ENCODE results near the gene INHBE. TPM values are rescaled to one million over a fixed set of nuclear protein-coding genes. Genes with fewer than 3 reads are reported as not detected.

Gene INHBE
- total and polyA plus RNA-seq, 2 experiments from 2014 or later, result 5.6 to 29.0 TPM

DNA sequence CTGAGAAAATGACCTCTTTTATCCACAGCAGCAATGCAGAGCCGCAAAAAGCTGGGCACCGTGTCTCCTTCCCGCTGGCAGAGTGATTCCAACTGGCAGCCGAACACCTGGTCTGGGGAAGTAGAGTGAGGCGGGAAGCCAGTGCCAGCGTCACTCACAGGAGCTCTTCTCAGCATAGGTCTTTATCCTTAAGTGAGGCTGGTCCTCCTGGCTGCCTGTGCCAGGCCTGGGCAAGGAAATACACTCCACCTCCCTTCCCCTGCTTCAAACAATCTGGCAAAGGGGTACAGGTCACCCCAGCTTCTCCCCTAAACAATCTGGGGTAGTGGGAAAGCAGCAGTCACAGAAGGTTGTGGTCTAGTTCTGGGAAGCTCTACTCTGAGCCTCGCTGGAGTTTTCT is 19.8 kb downstream of the INHBE start (continued):
- TF ChIP-seq, protein P1, sequence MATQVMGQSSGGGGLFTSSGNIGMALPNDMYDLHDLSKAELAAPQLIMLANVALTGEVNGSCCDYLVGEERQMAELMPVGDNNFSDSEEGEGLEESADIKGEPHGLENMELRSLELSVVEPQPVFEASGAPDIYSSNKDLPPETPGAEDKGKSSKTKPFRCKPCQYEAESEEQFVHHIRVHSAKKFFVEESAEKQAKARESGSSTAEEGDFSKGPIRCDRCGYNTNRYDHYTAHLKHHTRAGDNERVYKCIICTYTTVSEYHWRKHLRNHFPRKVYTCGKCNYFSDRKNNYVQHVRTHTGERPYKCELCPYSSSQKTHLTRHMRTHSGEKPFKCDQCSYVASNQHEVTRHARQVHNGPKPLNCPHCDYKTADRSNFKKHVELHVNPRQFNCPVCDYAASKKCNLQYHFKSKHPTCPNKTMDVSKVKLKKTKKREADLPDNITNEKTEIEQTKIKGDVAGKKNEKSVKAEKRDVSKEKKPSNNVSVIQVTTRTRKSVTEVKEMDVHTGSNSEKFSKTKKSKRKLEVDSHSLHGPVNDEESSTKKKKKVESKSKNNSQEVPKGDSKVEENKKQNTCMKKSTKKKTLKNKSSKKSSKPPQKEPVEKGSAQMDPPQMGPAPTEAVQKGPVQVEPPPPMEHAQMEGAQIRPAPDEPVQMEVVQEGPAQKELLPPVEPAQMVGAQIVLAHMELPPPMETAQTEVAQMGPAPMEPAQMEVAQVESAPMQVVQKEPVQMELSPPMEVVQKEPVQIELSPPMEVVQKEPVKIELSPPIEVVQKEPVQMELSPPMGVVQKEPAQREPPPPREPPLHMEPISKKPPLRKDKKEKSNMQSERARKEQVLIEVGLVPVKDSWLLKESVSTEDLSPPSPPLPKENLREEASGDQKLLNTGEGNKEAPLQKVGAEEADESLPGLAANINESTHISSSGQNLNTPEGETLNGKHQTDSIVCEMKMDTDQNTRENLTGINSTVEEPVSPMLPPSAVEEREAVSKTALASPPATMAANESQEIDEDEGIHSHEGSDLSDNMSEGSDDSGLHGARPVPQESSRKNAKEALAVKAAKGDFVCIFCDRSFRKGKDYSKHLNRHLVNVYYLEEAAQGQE (IDR thresholded peaks at IDR 0.05; ENCODE audit: unreplicated experiment), result no peak
- TF ChIP-seq EZH2phosphoT487 (IDR thresholded peaks at IDR 0.05; ENCODE audit: unreplicated experiment) (no peak), EZH2 (IDR thresholded peaks at IDR 0.05; ENCODE audit: low read depth, unreplicated experiment) (no peak), NANOG (IDR thresholded peaks at IDR 0.05; ENCODE audit: borderline replicate concordance) (no peak), CREB1 (CRISPR knock-in tag; IDR thresholded peaks at IDR 0.05; ENCODE audit: low read depth) (no peak)
- TF ChIP-seq, protein P2, sequence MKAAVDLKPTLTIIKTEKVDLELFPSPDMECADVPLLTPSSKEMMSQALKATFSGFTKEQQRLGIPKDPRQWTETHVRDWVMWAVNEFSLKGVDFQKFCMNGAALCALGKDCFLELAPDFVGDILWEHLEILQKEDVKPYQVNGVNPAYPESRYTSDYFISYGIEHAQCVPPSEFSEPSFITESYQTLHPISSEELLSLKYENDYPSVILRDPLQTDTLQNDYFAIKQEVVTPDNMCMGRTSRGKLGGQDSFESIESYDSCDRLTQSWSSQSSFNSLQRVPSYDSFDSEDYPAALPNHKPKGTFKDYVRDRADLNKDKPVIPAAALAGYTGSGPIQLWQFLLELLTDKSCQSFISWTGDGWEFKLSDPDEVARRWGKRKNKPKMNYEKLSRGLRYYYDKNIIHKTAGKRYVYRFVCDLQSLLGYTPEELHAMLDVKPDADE (IDR thresholded peaks at IDR 0.05), result no peak

- no peaks in the 10 kb centered on the region for H3K36me3 ChIP-seq (ENCODE audit: insufficient read depth)
- H3K4me1 Mint-ChIP-seq, result peaks cover 39% of the 10 kb centered on the region
- H3K79me2 ChIP-seq (replicated peaks; ENCODE audit: insufficient read depth), result no peaks in the 10 kb centered on the region
- ATAC-seq, result peak; percentile 64
- H3K4me2 ChIP-seq, result peak overlapping the region; percentile 98
- no peak overlapping the region for H3K27ac ChIP-seq (ENCODE audit: low read depth)
- peaks cover 8% of the 10 kb centered on the region; the same call in 1 of the 3 replicates for H3K36me3 Mint-ChIP-seq (ENCODE audit: low read depth)
- no peak overlapping the region for H3K27ac Mint-ChIP-seq
- H2AFZ ChIP-seq, result peak overlapping the region; percentile 98
- peak; percentile 69 for DNase-seq (ENCODE audit: low spot score)
- H4K20me1 ChIP-seq (replicated peaks; ENCODE audit: insufficient read depth), result no peaks in the 10 kb centered on the region
- TF ChIP-seq JUNB (IDR thresholded peaks at IDR 0.05; ENCODE audit: unreplicated experiment) (no peak), CTCF (conservative IDR thresholded peaks at IDR 0.05; ENCODE audit: low read depth in 2 of 2) (no peak; a peak in 1 of 4 replicates), EZH2 (IDR thresholded peaks at IDR 0.05; ENCODE audit: low read depth, unreplicated experiment) (peak; percentile 81)
- no peaks in the 10 kb centered on the region; the same call in 2 of the 3 replicates for H3K9me3 Mint-ChIP-seq
- peak overlapping the region; percentile 75 for H3K4me3 Mint-ChIP-seq
- peaks cover 61% of the 10 kb centered on the region for H3K27me3 Mint-ChIP-seq (ENCODE audit: insufficient read depth, low read depth, poor library complexity)
- H3F3A ChIP-seq (replicated peaks; ENCODE audit: low read depth), result peaks cover 9% of the 10 kb centered on the region
- peaks cover 30% of the 10 kb centered on the region for H3K4me1 ChIP-seq (ENCODE audit: insufficient read depth)
- H3K4me3 ChIP-seq, result peak overlapping the region; percentile 82
- H3K27me3 ChIP-seq (ENCODE audit: insufficient read depth), result peaks cover 57% of the 10 kb centered on the region
- no peaks in the 10 kb centered on the region for H3K9me2 ChIP-seq (ENCODE audit: insufficient read depth)
Measured at GRCh38 chr12:57475271-57476161, 20.4 kb downstream of the INHBE start.
